BLaER1 treated with 17β-estradiol and CSF1 and Interleukin-3, amounts not matched to agents 10 nM and 100 nM (cell line): ENCODE results near the gene KCNQ2.
"Not testable (repeated sequence)": the region's sequence is repeated elsewhere in the genome, so short reads cannot be mapped to it uniquely, and the experiment has no call there.

Experiments used
- H3K27ac ChIP-seq, 11 experiments: shearing (Covaris generic); formaldehyde crosslinking; 2 replicates each; pipeline ENCODE4 v1.8.1; 2022
- H3K27me3 ChIP-seq, 11 experiments: shearing (Covaris generic); formaldehyde crosslinking; 2 replicates each; pipeline ENCODE4 v1.8.1; 2022
- H3K36me3 ChIP-seq, 11 experiments: shearing (Covaris generic); formaldehyde crosslinking; 2 replicates each; pipeline ENCODE4 v1.8.1; 2022
- H3K4me1 ChIP-seq, 10 experiments: shearing (Covaris generic); formaldehyde crosslinking; 2 replicates each; pipeline ENCODE4 v1.8.1; 2022
- H3K4me2 ChIP-seq, 11 experiments: shearing (Covaris generic); formaldehyde crosslinking; 2 replicates each; pipeline ENCODE4 v1.8.1; 2022
- H3K4me3 ChIP-seq, 10 experiments: shearing (Covaris generic); formaldehyde crosslinking; 2 replicates each; pipeline ENCODE4 v1.8.1; 2022
- H3K9ac ChIP-seq, 11 experiments: shearing (Covaris generic); formaldehyde crosslinking; 2 replicates each; pipeline ENCODE4 v1.8.1; 2022
- H3K9me3 ChIP-seq, 11 experiments: shearing (Covaris generic); formaldehyde crosslinking; replicated peaks in 1 of 11; 2 replicates each; pipeline ENCODE4 v1.8.1; 2022
- H4K20me1 ChIP-seq, 11 experiments: shearing (Covaris generic); formaldehyde crosslinking; 2 replicates each; pipeline ENCODE4 v1.8.1; 2022
- Cebpa-rat ChIP-seq, 11 experiments: shearing (Covaris generic); IDR thresholded peaks; 2 replicates each; pipeline ENCODE4 v1.8.1; 2022

The KCNQ2 gene

GRCh38 chr20:63383556-63383955 is 88.9 kb downstream of the KCNQ2 start:
- Histone ChIP-seq H3K4me1 (no peaks in the 10 kb centered on the region; a peak in 1 of 20 replicates), H3K9me3 (peaks cover 38 to 51% (median 44%) of the 10 kb centered on the region in 11 experiments), H3K9ac (no peak overlapping the region), H3K27me3 (peaks cover 0 to 19% (median 8%) of the 10 kb centered on the region in 11 experiments; a peak in 10 of 22 replicates), H3K27ac (no peak overlapping the region), H3K36me3 (no peaks in the 10 kb centered on the region), H3K4me2 (no peak overlapping the region), H3K4me3 (no peak overlapping the region), H4K20me1 (peaks cover 0 to 13% (median 0%) of the 10 kb centered on the region in 11 experiments; a peak in 4 of 22 replicates)
- no peak for TF ChIP-seq Cebpa-rat (IDR thresholded peaks at IDR 0.05)

GRCh38 chr20:63382551-63383300 is 89.7 kb downstream of the KCNQ2 start:
- Histone ChIP-seq H3K4me3 (no peak overlapping the region), H3K27ac (no peak overlapping the region), H4K20me1 (peaks cover 0 to 21% (median 0%) of the 10 kb centered on the region in 11 experiments; a peak in 4 of 22 replicates), H3K36me3 (no peaks in the 10 kb centered on the region), H3K4me1 (no peaks in the 10 kb centered on the region; a peak in 1 of 20 replicates), H3K9me3 (peaks cover 38 to 48% (median 44%) of the 10 kb centered on the region in 11 experiments), H3K9ac (no peak overlapping the region), H3K4me2 (no peak overlapping the region), H3K27me3 (peaks cover 3 to 27% (median 16%) of the 10 kb centered on the region in 11 experiments; a peak in 19 of 22 replicates)
- TF ChIP-seq Cebpa-rat (IDR thresholded peaks at IDR 0.05), result no peak

GRCh38 chr20:63381781-63382431 is 90.5 kb downstream of the KCNQ2 start:
- peaks cover 0 to 3% (median 0%) of the 10 kb centered on the region in 10 experiments; a peak in 1 of 20 replicates for H3K4me1 ChIP-seq
- H3K9me3 ChIP-seq, result peaks cover 31 to 40% (median 37%) of the 10 kb centered on the region in 11 experiments
- no peak overlapping the region for H3K9ac ChIP-seq
- H4K20me1 ChIP-seq, result peaks cover 0 to 29% (median 0%) of the 10 kb centered on the region in 11 experiments; a peak in 6 of 22 replicates
- no peak overlapping the region for H3K4me2 ChIP-seq
- H3K4me3 ChIP-seq, result no peak overlapping the region
- H3K27me3 ChIP-seq, result peaks cover 7 to 35% (median 24%) of the 10 kb centered on the region in 11 experiments
- H3K36me3 ChIP-seq, result no peaks in the 10 kb centered on the region
- no peak for TF ChIP-seq Cebpa-rat (IDR thresholded peaks at IDR 0.05)
- H3K27ac ChIP-seq, result no peak overlapping the region

GRCh38 chr20:63380346-63380870 is 92.0 kb downstream of the KCNQ2 start:
- peaks cover 16 to 25% (median 22%) of the 10 kb centered on the region in 11 experiments for H3K9me3 ChIP-seq
- H3K4me1 ChIP-seq, result peaks cover 0 to 3% (median 0%) of the 10 kb centered on the region in 10 experiments; a peak in 1 of 20 replicates
- no peaks in the 10 kb centered on the region for H3K36me3 ChIP-seq
- TF ChIP-seq Cebpa-rat (IDR thresholded peaks at IDR 0.05), result no peak
- peaks cover 0 to 36% (median 0%) of the 10 kb centered on the region in 11 experiments; a peak in 8 of 22 replicates for H4K20me1 ChIP-seq
- no peak overlapping the region for H3K4me2 ChIP-seq
- H3K27me3 ChIP-seq, result peaks cover 12 to 44% (median 33%) of the 10 kb centered on the region in 11 experiments
- H3K9ac ChIP-seq, result no peak overlapping the region
- no peak overlapping the region for H3K27ac ChIP-seq
- no peak overlapping the region for H3K4me3 ChIP-seq

- not testable (repeated sequence) for H3K4me3 ChIP-seq, H3K9ac ChIP-seq, H3K27ac ChIP-seq, H3K4me2 ChIP-seq, H3K36me3 ChIP-seq, H3K4me1 ChIP-seq
- Histone ChIP-seq H4K20me1 (peaks cover 0 to 39% (median 0%) of the 10 kb centered on the region in 11 experiments; a peak in 9 of 22 replicates), H3K27me3 (peaks cover 17 to 50% (median 37%) of the 10 kb centered on the region in 11 experiments), H3K9me3 (peaks cover 11 to 19% (median 16%) of the 10 kb centered on the region in 11 experiments; a peak in 21 of 22 replicates)
These were observed 92.6 kb downstream of the KCNQ2 start for GRCh38 chr20:63379872-63380271.

- peaks cover 5 to 14% (median 11%) of the 10 kb centered on the region in 11 experiments; a peak in 17 of 22 replicates for H3K9me3 ChIP-seq
- no peak overlapping the region for H3K27ac ChIP-seq
- peaks cover 23 to 55% (median 42%) of the 10 kb centered on the region in 11 experiments for H3K27me3 ChIP-seq
- no peak for TF ChIP-seq Cebpa-rat (IDR thresholded peaks at IDR 0.05)
- peaks cover 0 to 3% (median 0%) of the 10 kb centered on the region in 10 experiments; a peak in 1 of 20 replicates for H3K4me1 ChIP-seq
- H4K20me1 ChIP-seq, result peaks cover 0 to 44% (median 0%) of the 10 kb centered on the region in 11 experiments; a peak in 9 of 22 replicates
- no peak overlapping the region for H3K4me2 ChIP-seq
- H3K4me3 ChIP-seq, result no peak overlapping the region
- no peak overlapping the region for H3K9ac ChIP-seq
- H3K36me3 ChIP-seq, result no peaks in the 10 kb centered on the region
These were observed 93.2 kb downstream of the KCNQ2 start for GRCh38 chr20:63379296-63379695.

- H3K36me3 ChIP-seq, result no peaks in the 10 kb centered on the region
- H3K27ac ChIP-seq, result no peak overlapping the region
- TF ChIP-seq Cebpa-rat (IDR thresholded peaks at IDR 0.05), result no peak
- H3K4me2 ChIP-seq, result no peak overlapping the region
- H3K4me3 ChIP-seq, result no peak overlapping the region
- peaks cover 5 to 12% (median 9%) of the 10 kb centered on the region in 11 experiments; a peak in 15 of 22 replicates for H3K9me3 ChIP-seq
- H4K20me1 ChIP-seq, result peaks cover 0 to 51% (median 0%) of the 10 kb centered on the region in 11 experiments; a peak in 10 of 22 replicates
- H3K27me3 ChIP-seq, result peaks cover 29 to 62% (median 49%) of the 10 kb centered on the region in 11 experiments
- H3K9ac ChIP-seq, result no peak overlapping the region
- peaks cover 0 to 3% (median 0%) of the 10 kb centered on the region in 10 experiments; a peak in 1 of 20 replicates for H3K4me1 ChIP-seq
These were observed 93.8 kb downstream of the KCNQ2 start for GRCh38 chr20:63378626-63379025.

- no peaks in the 10 kb centered on the region for H3K36me3 ChIP-seq
- no peak for TF ChIP-seq Cebpa-rat (IDR thresholded peaks at IDR 0.05)
- peaks cover 36 to 66% (median 55%) of the 10 kb centered on the region in 11 experiments for H3K27me3 ChIP-seq
- H3K9ac ChIP-seq, result no peak overlapping the region
- peaks cover 0 to 58% (median 0%) of the 10 kb centered on the region in 11 experiments; a peak in 10 of 22 replicates for H4K20me1 ChIP-seq
- no peak overlapping the region for H3K4me2 ChIP-seq
- peaks cover 5 to 12% (median 9%) of the 10 kb centered on the region in 11 experiments; a peak in 15 of 22 replicates for H3K9me3 ChIP-seq
- H3K4me1 ChIP-seq, result peaks cover 0 to 4% (median 0%) of the 10 kb centered on the region in 10 experiments; a peak in 2 of 20 replicates
- H3K4me3 ChIP-seq, result no peak overlapping the region
- no peak overlapping the region for H3K27ac ChIP-seq
These were observed 94.5 kb downstream of the KCNQ2 start for GRCh38 chr20:63377951-63378381.
